HG03457 (cell line): ENCODE data around the gene DNAI4.
"Not testable (repeated sequence)": the region's sequence is repeated elsewhere in the genome, so short reads cannot be mapped to it uniquely, and the experiment has no call there.

Experiments
- ATAC-seq: cut with Tn5 transposase; IDR thresholded peaks from one replicate; pipeline ENCODE4 v1.9.1; 2021; ENCODE audit warnings: moderate number of reproducible peaks; ENCODE audit not compliant: unreplicated experiment

The DNAI4 gene

GRCh38 chr1:66848193-66848592 lies 76.5 kb downstream of the DNAI4 start:
- ATAC-seq, result no peak

- no peak for ATAC-seq
Measured at GRCh38 chr1:66840929-66841328, 83.7 kb downstream of the DNAI4 start.

GRCh38 chr1:66834926-66835325 lies 89.7 kb downstream of the DNAI4 start:
- no peak for ATAC-seq

- no peak for ATAC-seq
Measured at GRCh38 chr1:66833112-66833511, 91.5 kb downstream of the DNAI4 start.

- no peak for ATAC-seq
Measured at GRCh38 chr1:66831529-66832239, 93.0 kb downstream of the DNAI4 start.

- no peak for ATAC-seq
Measured at GRCh38 chr1:66824771-66825170, 99.9 kb downstream of the DNAI4 start.

GRCh38 chr1:66809736-66810326 lies 114.8 kb downstream of the DNAI4 start:
- ATAC-seq, result no peak

- no peak for ATAC-seq
Measured at GRCh38 chr1:66809245-66809644, 115.4 kb downstream of the DNAI4 start.

DNA sequence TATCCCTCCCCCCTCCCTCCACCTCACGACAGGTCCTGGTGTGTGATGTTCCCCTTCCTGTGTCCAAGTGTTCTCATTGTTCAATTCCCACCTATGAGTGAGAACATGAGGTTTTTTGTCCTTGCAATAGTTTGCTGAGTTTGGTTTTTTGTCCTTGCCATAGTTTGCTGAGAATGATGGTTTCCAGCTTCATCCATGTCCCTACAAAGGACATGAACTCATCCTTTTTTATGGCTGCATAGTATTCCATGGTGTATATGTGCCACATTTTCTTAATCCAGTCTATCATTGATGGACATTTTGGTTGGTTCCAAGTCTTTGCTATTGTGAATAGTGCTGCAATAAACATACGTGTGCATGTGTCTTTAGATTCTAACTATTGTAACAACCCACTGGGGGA lies 128.8 kb downstream of the DNAI4 start:
- ATAC-seq, result not testable (repeated sequence)

DNA sequence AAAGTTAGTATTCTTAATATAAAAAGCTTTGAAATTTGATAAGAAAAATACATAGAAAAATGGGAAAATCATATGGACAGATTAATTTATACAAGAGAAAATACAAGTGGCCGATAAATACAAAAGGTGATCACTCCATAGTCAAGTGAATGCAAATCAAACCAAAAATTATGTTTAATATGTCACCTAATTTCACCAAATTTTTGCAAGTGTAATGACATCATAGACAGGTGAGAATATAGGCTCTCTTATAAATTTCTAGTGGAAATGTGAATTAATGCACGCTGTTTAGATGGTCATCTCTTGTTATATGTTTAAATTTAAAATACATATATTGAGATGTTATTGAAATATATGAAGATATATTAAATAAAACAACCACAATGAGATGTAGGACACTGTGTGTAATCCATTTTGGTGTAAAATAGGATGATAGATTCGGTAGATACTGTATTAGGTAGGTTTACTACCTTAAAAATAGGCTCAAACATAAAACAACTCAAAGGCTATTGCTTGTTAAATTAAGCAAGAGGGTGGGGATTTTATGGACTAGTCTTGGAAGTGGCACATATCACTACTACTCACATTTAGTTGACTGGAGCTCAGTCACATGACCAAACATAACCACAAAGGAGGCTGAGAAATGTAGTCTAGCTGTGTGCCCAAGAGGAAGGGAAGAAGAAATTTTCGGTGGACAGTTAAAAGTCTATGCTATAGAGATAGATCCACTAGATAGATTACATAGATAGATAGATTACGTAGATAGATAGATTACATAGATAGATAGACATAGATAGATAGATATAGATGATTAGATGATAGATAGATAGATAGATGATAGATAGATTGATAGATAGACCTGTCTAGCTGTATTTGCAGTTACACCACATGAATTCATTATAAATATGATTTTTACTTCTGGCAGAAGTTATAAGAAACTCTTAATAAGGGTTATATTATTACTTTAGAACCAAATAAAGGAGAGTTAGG lies 132.7 kb downstream of the DNAI4 start:
- no peak for ATAC-seq

GRCh38 chr1:66788231-66788939 lies 136.3 kb downstream of the DNAI4 start:
- ATAC-seq, result peak; percentile 90

DNA sequence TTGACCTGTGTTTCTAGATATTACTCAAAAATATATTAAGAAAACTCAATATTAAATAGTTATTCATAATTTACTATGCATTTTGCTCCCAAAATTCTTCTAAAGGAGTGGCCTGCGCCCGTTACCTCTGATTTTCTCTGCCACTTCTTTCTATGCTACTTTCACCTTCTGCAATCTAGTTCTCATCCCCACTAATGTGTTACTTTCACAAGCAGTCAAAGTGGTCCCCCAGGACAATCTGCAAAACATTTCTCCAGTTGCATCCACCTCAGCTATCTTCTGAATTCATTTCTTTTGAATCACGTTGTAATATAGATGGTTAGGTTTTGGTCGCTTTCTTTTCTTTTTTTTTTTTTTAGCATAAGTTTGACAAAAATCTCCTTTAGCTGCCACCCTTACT lies 137.0 kb downstream of the DNAI4 start:
- no peak for ATAC-seq

- ATAC-seq, result not testable (repeated sequence)
Measured at GRCh38 chr1:66785800-66786199, 138.9 kb downstream of the DNAI4 start.

- ATAC-seq, result no peak
Measured at GRCh38 chr1:66779475-66780078, 145.1 kb downstream of the DNAI4 start.

DNA sequence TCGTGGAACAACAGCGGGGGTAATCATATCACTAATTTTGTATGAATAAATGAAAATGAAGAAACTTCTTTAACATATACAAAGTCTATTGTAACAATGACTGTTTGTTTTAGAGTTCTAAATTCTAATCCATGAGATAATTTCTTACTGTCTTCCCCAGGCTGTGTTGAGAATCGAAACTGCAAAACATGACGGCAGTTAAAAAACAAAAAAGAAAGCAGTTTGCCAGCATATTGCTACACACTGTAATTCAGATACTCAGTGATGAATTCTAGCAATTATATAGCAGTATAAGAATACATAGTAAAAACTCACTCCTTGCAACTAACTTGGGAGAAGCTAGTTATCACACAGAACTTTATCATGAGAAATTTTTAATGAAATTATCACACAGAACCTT lies 145.7 kb downstream of the DNAI4 start:
- ATAC-seq, result no peak

- no peak for ATAC-seq
Measured at GRCh38 chr1:66778266-66778665, 146.4 kb downstream of the DNAI4 start.

GRCh38 chr1:66777831-66778230 lies 146.8 kb downstream of the DNAI4 start:
- ATAC-seq, result no peak

GRCh38 chr1:66775646-66776045 lies 149.0 kb downstream of the DNAI4 start:
- ATAC-seq, result no peak

DNA sequence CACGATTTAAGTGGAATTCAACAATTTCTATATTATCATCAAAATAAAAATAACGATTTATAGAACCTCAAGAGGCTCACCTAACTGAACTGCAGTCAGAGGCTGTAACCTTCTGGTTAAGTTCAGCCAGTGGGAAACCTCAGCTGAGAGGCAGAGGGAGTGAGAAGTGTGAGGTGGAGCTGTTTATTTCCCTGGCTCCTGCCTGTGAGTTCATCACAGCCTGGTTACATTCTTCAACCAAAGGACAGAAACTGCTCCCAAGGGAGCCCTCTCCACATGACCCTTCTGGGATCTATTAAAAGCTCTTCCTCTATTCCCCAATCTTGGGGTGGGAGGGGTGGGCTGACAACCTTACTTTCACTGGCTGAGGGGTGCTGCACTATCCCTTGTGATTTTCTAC lies 150.2 kb downstream of the DNAI4 start:
- no peak for ATAC-seq

DNA sequence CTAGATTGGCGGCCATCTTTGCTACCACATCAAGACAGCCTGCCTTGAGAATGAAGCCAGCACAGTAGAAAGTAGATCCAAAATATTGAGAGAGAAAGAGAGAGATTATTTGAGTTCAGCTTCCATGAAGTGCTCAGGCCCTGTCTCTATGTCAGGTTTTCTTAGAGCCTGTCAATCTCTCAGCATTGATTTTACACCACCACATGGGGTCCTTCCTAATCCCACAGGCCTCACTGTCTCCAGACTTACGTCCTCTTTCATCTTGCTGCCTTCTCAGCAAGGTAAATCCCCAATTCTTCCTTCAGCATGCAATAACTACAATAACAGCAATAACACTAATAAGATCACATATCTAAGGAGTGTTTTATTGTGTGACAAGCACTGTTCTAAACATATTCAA lies 151.4 kb downstream of the DNAI4 start:
- no peak for ATAC-seq

DNA sequence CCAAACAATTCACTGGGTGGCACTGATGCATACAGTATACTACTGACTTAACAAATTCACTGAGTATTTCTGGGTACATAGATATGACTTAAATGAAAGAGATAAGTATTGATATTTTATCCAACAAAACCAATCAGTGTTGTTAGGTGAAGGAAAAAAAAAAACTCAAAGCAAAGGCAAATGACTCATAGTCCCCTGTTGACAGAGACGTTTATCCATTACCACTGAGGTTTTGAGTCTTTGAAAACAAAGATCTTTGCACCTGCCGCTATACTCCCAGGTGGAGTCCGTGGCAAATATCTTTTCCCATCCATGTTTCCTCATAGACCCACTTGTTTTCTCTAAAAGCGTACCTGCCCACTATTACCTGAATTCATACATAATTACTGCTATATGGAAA lies 154.0 kb downstream of the DNAI4 start:
- no peak for ATAC-seq
